C4-2B (cell line): ENCODE measurements around the gene SPHK2.

Experiments
- ZFX ChIP-seq: fragments of 450-650 bp; IDR thresholded peaks from 2 replicates; pipeline ENCODE4 v1.6.1; 2017
- TF ChIP-seq, protein P1 (sequence below): fragments of 450-650 bp; conservative IDR thresholded peaks from 2 replicates; pipeline ENCODE4 v1.5.1; 2017; ENCODE audit warnings: mild to moderate bottlenecking

DNA sequence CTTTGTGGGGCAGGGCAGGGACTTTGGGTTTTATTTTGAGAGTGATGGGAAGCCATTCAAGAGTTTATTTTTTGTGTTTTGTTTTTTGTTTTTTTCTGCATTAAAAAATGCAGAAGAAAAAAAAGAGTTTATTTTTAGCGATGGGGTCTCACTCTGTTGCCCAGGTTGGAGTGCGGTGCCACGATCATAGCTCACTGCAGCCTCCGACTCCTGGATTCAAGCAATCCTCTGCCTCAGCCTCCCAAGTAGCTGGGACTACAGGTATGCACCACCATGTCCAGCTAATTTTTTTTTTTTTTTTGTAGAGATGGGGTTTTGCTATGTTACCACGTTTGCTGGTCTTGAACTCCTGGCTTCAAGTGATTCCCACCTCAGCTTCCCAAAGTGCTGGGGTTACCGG is 39.2 kb downstream of the SPHK2 start:
- TF ChIP-seq, protein P1, sequence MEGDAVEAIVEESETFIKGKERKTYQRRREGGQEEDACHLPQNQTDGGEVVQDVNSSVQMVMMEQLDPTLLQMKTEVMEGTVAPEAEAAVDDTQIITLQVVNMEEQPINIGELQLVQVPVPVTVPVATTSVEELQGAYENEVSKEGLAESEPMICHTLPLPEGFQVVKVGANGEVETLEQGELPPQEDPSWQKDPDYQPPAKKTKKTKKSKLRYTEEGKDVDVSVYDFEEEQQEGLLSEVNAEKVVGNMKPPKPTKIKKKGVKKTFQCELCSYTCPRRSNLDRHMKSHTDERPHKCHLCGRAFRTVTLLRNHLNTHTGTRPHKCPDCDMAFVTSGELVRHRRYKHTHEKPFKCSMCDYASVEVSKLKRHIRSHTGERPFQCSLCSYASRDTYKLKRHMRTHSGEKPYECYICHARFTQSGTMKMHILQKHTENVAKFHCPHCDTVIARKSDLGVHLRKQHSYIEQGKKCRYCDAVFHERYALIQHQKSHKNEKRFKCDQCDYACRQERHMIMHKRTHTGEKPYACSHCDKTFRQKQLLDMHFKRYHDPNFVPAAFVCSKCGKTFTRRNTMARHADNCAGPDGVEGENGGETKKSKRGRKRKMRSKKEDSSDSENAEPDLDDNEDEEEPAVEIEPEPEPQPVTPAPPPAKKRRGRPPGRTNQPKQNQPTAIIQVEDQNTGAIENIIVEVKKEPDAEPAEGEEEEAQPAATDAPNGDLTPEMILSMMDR: no peak
- no peak for TF ChIP-seq ZFX
